Ramos (cell line): ENCODE data around the gene FGF18.
"Not testable (repeated sequence)": the region's sequence is repeated elsewhere in the genome, so short reads cannot be mapped to it uniquely, and the experiment has no call there.

Source experiments
- in situ Hi-C: fragments of 300-500 bp; cut with MboI; formaldehyde crosslinking; loops from one replicate; pipeline ENCODE4 v1.14.3; 2022; ENCODE audit warnings: low sequenced_read_pairs; ENCODE audit not compliant: unreplicated experiment

The FGF18 gene

DNA sequence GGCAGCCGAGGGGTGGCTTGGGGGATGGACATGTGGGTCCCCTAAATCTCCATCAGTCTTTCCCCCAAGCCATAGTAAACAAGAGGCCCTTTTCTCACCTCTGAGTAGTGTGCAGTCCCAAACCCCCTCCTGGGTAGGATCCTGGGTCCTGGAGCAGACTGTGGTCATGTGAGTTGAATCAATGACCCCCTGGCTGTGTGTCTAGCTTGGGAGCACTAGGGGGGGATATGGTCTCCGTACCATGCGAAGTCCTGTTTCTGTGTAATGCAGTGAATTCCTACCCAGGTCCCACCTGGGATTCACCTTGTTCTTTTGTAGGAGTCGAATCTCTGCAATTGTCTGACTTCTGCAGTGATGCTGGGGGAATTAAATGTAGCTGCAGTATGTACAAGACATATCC, 66.2 kb downstream of the FGF18 start:
- in situ Hi-C loops = no loop called here

DNA sequence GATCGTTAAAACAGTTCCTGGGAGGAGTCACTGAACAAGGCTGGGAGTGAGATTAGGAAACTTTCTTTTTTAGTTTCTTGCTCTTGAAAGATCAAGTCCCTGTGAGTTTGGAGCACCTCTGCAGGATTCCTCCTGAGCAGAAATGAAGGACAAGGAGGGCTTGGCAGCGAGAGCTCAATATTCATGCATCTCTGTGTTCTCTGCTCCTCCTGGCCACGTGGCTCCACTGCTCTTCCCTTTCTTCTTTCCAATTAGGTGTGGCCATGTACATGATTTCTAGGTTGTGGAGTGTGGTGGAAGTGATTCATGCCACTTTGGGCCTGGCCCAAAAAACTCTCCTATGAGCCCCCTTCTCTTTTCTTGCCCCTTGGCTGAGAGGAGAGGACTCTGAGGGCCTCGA, 67.2 kb downstream of the FGF18 start:
- in situ Hi-C loops = no loop called here

GRCh38 chr5:171488876-171489275, 69.4 kb downstream of the FGF18 start:
- in situ Hi-C loops = no loop called here

GRCh38 chr5:171492781-171493180, 73.3 kb downstream of the FGF18 start:
- in situ Hi-C loops = no loop called here

GRCh38 chr5:171493646-171494393, 74.4 kb downstream of the FGF18 start:
- in situ Hi-C loops = no loop called here

DNA sequence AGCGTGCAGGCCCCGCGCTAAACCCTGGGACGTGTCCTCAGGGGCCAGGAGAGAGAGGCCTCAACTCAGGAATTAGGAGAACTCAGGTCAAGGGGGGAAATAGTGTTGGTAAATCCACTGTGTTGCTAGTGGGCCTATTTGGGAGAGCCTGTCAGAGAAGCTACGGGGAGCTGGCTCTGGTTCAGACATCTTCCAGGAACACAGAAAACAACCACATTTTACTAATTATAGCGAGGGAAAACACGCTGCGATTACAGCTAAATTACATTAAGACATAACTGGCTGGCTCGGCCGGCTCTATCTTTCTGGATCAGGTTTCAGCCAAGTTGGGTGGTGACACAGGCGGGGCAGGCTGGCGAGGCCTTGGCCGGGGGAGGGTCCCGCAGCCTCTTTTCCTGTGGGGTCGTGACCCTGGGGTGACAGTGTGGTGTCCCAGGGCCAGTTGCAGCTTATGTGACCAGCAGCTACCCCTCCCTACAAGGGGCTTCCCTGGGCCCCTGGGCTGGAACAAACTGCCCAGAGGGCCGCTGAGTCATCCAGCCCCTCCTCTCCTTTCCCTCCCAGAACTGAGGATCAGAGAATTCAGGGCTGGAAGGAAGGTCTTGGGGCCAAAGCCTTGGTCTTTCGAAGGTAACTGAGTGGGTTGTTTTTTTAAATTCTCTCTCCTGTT, 75.1 kb downstream of the FGF18 start:
- in situ Hi-C loops = no loop called here

- in situ Hi-C loops = no loop called here
Observed at GRCh38 chr5:171495122-171495700, 75.8 kb downstream of the FGF18 start.

DNA sequence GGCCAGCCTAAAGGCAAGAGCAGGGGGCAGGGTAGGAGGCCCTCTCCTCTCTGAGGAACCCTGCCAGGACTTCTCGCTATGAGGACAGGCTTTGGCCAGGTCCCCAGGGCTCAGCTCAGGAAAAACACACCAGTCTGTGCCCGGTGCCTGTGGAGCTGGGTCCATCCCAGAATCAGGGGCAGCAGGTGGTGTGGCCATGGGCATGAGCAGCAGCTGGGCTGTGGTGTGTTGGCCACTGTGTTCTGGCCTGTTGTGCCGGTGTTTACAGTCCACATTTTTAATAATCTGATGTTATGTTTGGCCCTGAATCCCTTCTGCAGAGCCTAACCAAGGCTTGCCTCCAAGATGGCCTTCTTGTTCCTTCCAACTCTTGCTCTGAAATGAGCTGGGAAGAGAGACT, 77.0 kb downstream of the FGF18 start:
- in situ Hi-C loops = no loop called here

GRCh38 chr5:171497494-171497893, 78.0 kb downstream of the FGF18 start:
- in situ Hi-C loops = not testable (repeated sequence)

- in situ Hi-C loops = no loop called here
Observed at GRCh38 chr5:171498166-171498565, 78.7 kb downstream of the FGF18 start.

GRCh38 chr5:171499611-171500010, 80.2 kb downstream of the FGF18 start:
- in situ Hi-C loops = no loop called here

GRCh38 chr5:171505473-171506043, 86.1 kb downstream of the FGF18 start:
- in situ Hi-C loops = no loop called here

DNA sequence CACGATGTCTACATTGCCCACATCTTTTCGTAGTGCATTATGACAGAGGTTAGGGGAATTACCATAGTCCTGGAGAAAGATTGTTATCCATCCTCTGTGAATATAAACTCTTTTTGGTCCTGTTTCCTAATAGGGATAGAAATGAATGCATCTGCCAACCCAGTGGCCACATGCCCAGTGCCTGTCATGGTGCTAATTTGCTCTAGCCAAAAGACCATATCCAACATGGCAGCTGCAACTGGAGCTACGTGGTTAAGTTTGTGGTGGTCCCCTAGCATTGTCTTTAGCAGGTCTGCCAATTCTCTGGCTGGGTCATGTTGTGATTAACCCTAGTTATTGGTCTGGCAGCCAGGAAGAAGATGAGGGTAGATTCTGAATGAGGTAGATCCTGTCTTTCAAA, 87.5 kb downstream of the FGF18 start:
- in situ Hi-C loops = no loop called here
